WTC11 (cell line): ENCODE results near the gene AFF3. TPM values are rescaled to one million over a fixed set of nuclear protein-coding genes. Genes with fewer than 3 reads are reported as not detected.

ENCODE experiments used
- ATAC-seq: fragments of 200-7000 bp; cut with Tn5 transposase; 2 replicates; pipeline ENCODE4 v1.10.0; 2021; ENCODE audit warnings: mild to moderate bottlenecking, moderate library complexity
- CTCF ChIA-PET: fragments of 300-600 bp; sonication (Branson Sonifier 250); formaldehyde crosslinking; loops from one replicate; lab custom pipeline; 2021; ENCODE audit warnings: antibody characterized with exemption; lab: Charles Lee
- POLR2A ChIA-PET: fragments of 350-600 bp; sonication (Branson Sonifier 250); formaldehyde crosslinking; loops from one replicate; lab custom pipeline; 2021; ENCODE audit warnings: antibody characterized with exemption; lab: Charles Lee
- DNase-seq: peaks from one replicate; pipeline ENCODE4 v3.0.0; 2021; ENCODE audit warnings: low spot score
- H3K27ac Mint-ChIP-seq: 2 replicates; pipeline ENCODE4 v1.8.0; 2021; ENCODE audit warnings: mixed read lengths
- H3K27me3 Mint-ChIP-seq: 2 replicates; pipeline ENCODE4 v1.8.0; 2021; ENCODE audit warnings: low read depth, mild to moderate bottlenecking, moderate library complexity, mixed read lengths
- H3K36me3 Mint-ChIP-seq: 2 replicates; pipeline ENCODE4 v1.8.0; 2021; ENCODE audit warnings: mixed read lengths
- H3K4me1 Mint-ChIP-seq: 2 replicates; pipeline ENCODE4 v1.8.0; 2022; ENCODE audit warnings: mixed read lengths
- H3K4me3 Mint-ChIP-seq: 2 replicates; pipeline ENCODE4 v1.8.0; 2021; ENCODE audit warnings: mild to moderate bottlenecking, moderate library complexity, mixed read lengths
- H3K9me3 Mint-ChIP-seq: 2 replicates; pipeline ENCODE4 v1.8.0; 2021; ENCODE audit warnings: mixed read lengths
- ATF1 ChIP-seq: sonication (generic); formaldehyde crosslinking; IDR thresholded peaks from 2 replicates; pipeline ENCODE4 v1.8.1; 2023; ENCODE audit warnings: mild to moderate bottlenecking, moderate library complexity, missing genetic modification reagents
- ATF6 ChIP-seq: sonication (generic); formaldehyde crosslinking; IDR thresholded peaks from 2 replicates; pipeline ENCODE4 v1.8.1; 2023; ENCODE audit warnings: mild to moderate bottlenecking, missing genetic modification reagents
- CREM ChIP-seq: sonication (generic); formaldehyde crosslinking; IDR thresholded peaks from 2 replicates; pipeline ENCODE4 v1.8.1; 2022; ENCODE audit warnings: mild to moderate bottlenecking, missing genetic modification reagents, moderate library complexity
- CTCF ChIP-seq: fragments of 200-600 bp; IDR thresholded peaks from 2 replicates; pipeline ENCODE4 v1.8.0; 2022; ENCODE audit warnings: antibody characterized with exemption
- ETV6 ChIP-seq: sonication (generic); formaldehyde crosslinking; IDR thresholded peaks from 2 replicates; pipeline ENCODE4 v1.8.1; 2022; ENCODE audit warnings: mild to moderate bottlenecking, missing genetic modification reagents
- GABPB1 ChIP-seq: sonication (generic); formaldehyde crosslinking; IDR thresholded peaks from 2 replicates; pipeline ENCODE4 v1.8.1; 2023; ENCODE audit warnings: mild to moderate bottlenecking, missing genetic modification reagents
- HMGA2 ChIP-seq: fragments of 250-450 bp; sonication (Bioruptor Pico); IDR thresholded peaks from 2 replicates; pipeline ENCODE4 v1.4.0; 2021; ENCODE audit warnings: mild to moderate bottlenecking, moderate library complexity
- JUN ChIP-seq: sonication (generic); formaldehyde crosslinking; IDR thresholded peaks from 2 replicates; pipeline ENCODE4 v1.8.0; 2023; ENCODE audit warnings: mild to moderate bottlenecking, missing genetic modification reagents
- NFE2L1 ChIP-seq: sonication (generic); formaldehyde crosslinking; IDR thresholded peaks from 2 replicates; pipeline ENCODE4 v1.8.1; 2023; ENCODE audit warnings: missing genetic modification reagents
- NFYB ChIP-seq: sonication (generic); formaldehyde crosslinking; conservative IDR thresholded peaks from 2 replicates; pipeline ENCODE4 v1.8.0; 2022; ENCODE audit warnings: low read depth, missing genetic modification reagents
- RORB ChIP-seq: fragments of 250-450 bp; sonication (Bioruptor Pico); IDR thresholded peaks from 2 replicates; pipeline ENCODE4 v1.9.0; 2021; ENCODE audit warnings: mild to moderate bottlenecking
- SP1 ChIP-seq: sonication (generic); formaldehyde crosslinking; conservative IDR thresholded peaks from 2 replicates; pipeline ENCODE4 v1.8.1; 2022; ENCODE audit warnings: missing genetic modification reagents
- TCF7 ChIP-seq: sonication (generic); formaldehyde crosslinking; IDR thresholded peaks from 2 replicates; pipeline ENCODE4 v1.8.0; 2022; ENCODE audit warnings: mild to moderate bottlenecking, low read depth, missing genetic modification reagents, moderate library complexity
- USF1 ChIP-seq: sonication (generic); formaldehyde crosslinking; IDR thresholded peaks from 2 replicates; pipeline ENCODE4 v1.8.0; 2022; ENCODE audit warnings: mild to moderate bottlenecking, missing genetic modification reagents
- ZNF138 ChIP-seq: sonication (generic); formaldehyde crosslinking; conservative IDR thresholded peaks from 2 replicates; pipeline ENCODE4 v1.8.1; 2022; ENCODE audit warnings: mild to moderate bottlenecking, moderate library complexity, missing genetic modification reagents
- ZNF396 ChIP-seq: fragments of 250-450 bp; sonication (Bioruptor Pico); IDR thresholded peaks from 2 replicates; pipeline ENCODE4 v1.8.0; 2021; ENCODE audit warnings: mild to moderate bottlenecking, moderate library complexity, borderline replicate concordance
- total RNA-seq: library from RNA; stranded (reverse); gene quantifications from 3 replicates; pipeline ENCODE4 v1.2.3, GENCODE V29; 2021
- TF ChIP-seq, protein P1 (sequence below): fragments of 250-450 bp; sonication (Bioruptor Pico); IDR thresholded peaks from 2 replicates; pipeline ENCODE4 v1.9.0; 2021; ENCODE audit warnings: mild to moderate bottlenecking, borderline replicate concordance
- TF ChIP-seq, protein P2 (sequence below): fragments of 250-450 bp; sonication (Bioruptor Pico); conservative IDR thresholded peaks from 2 replicates; pipeline ENCODE4 v1.9.0; 2021; ENCODE audit warnings: mild to moderate bottlenecking
- TF ChIP-seq, protein P3 (sequence below): sonication (generic); formaldehyde crosslinking; IDR thresholded peaks from 2 replicates; pipeline ENCODE4 v1.8.1; 2023; ENCODE audit warnings: mild to moderate bottlenecking, missing genetic modification reagents, moderate library complexity
- TF ChIP-seq, protein P4 (sequence below): sonication (generic); formaldehyde crosslinking; IDR thresholded peaks from 2 replicates; pipeline ENCODE4 v1.8.0; 2022; ENCODE audit warnings: missing genetic modification reagents

Gene AFF3
- total RNA-seq, 1 experiment from 2014 or later = 1.2 TPM

DNA sequence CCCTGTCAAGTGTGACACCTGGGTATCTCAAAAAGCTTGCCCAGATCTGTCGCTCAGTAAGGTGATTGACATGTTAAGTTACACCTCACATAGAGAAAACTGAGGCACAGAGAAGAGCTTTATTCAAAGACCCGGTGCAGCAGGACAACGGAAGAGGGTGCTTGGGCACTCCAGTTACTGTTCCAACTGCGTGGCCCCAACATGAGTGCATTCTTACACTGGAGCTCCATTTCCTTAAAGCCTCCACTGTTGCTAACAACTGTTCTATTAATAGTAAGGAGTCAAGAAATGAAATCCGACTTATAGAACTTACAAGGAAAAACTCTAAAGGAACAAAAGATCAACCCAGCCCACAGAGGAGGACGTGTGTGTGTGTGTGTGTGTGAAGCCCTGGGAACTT, 597.8 kb downstream of the AFF3 start:
- no peak for TF ChIP-seq RORB (CRISPR knock-in tag)
- TF ChIP-seq CTCF = no peak
- TF ChIP-seq ETV6 (CRISPR knock-in tag) = no peak
- TF ChIP-seq, protein P1, sequence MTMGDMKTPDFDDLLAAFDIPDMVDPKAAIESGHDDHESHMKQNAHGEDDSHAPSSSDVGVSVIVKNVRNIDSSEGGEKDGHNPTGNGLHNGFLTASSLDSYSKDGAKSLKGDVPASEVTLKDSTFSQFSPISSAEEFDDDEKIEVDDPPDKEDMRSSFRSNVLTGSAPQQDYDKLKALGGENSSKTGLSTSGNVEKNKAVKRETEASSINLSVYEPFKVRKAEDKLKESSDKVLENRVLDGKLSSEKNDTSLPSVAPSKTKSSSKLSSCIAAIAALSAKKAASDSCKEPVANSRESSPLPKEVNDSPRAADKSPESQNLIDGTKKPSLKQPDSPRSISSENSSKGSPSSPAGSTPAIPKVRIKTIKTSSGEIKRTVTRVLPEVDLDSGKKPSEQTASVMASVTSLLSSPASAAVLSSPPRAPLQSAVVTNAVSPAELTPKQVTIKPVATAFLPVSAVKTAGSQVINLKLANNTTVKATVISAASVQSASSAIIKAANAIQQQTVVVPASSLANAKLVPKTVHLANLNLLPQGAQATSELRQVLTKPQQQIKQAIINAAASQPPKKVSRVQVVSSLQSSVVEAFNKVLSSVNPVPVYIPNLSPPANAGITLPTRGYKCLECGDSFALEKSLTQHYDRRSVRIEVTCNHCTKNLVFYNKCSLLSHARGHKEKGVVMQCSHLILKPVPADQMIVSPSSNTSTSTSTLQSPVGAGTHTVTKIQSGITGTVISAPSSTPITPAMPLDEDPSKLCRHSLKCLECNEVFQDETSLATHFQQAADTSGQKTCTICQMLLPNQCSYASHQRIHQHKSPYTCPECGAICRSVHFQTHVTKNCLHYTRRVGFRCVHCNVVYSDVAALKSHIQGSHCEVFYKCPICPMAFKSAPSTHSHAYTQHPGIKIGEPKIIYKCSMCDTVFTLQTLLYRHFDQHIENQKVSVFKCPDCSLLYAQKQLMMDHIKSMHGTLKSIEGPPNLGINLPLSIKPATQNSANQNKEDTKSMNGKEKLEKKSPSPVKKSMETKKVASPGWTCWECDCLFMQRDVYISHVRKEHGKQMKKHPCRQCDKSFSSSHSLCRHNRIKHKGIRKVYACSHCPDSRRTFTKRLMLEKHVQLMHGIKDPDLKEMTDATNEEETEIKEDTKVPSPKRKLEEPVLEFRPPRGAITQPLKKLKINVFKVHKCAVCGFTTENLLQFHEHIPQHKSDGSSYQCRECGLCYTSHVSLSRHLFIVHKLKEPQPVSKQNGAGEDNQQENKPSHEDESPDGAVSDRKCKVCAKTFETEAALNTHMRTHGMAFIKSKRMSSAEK (CRISPR knock-in tag) = no peak
- no peak for TF ChIP-seq ZNF138 (CRISPR knock-in tag)
- no peak for TF ChIP-seq ATF1
- no peak for TF ChIP-seq CREM
- no peak for TF ChIP-seq USF1 (CRISPR knock-in tag)
- TF ChIP-seq, protein P2, sequence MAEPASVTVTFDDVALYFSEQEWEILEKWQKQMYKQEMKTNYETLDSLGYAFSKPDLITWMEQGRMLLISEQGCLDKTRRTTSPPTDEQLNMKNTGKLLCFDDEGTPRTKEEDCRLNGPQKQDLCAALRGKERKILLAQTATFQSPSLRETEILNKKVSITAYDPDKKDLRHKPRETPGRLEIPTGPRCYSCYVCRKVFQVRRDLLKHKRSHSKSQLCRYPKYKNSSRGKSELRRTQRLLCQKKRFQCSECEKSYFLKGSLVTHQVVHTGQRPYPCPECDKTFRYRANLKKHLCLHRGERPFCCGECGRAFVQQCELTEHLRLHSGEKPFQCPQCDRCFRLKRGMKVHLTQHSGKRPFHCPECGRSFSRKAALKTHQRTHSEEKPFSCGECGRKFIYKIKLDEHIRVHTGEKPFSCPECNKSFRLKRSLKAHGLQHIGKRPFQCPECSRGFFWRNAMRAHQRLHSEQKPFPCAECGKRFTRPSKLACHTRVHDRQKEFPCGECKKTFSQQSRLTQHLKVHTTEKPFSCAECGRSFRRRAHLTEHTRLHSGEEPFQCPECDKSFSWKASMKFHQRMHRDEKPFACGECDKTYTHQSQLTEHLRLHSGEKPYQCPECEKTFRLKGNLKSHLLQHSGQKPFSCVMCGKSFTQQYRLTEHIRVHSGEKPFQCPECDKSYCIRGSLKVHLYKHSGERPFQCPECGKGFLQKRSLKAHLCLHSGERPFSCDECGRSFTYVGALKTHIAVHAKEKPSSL = no peak
- no peak for TF ChIP-seq TCF7 (CRISPR knock-in tag)
- no peak for TF ChIP-seq SP1 (CRISPR knock-in tag)
- TF ChIP-seq JUN (CRISPR knock-in tag) = no peak
- no peak for TF ChIP-seq GABPB1 (CRISPR knock-in tag)
- TF ChIP-seq ZNF396 (CRISPR knock-in tag) = no peak
- TF ChIP-seq NFE2L1 (CRISPR knock-in tag) = no peak
- TF ChIP-seq, protein P3, sequence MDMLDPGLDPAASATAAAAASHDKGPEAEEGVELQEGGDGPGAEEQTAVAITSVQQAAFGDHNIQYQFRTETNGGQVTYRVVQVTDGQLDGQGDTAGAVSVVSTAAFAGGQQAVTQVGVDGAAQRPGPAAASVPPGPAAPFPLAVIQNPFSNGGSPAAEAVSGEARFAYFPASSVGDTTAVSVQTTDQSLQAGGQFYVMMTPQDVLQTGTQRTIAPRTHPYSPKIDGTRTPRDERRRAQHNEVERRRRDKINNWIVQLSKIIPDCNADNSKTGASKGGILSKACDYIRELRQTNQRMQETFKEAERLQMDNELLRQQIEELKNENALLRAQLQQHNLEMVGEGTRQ (CRISPR knock-in tag) = no peak
- TF ChIP-seq, protein P4, sequence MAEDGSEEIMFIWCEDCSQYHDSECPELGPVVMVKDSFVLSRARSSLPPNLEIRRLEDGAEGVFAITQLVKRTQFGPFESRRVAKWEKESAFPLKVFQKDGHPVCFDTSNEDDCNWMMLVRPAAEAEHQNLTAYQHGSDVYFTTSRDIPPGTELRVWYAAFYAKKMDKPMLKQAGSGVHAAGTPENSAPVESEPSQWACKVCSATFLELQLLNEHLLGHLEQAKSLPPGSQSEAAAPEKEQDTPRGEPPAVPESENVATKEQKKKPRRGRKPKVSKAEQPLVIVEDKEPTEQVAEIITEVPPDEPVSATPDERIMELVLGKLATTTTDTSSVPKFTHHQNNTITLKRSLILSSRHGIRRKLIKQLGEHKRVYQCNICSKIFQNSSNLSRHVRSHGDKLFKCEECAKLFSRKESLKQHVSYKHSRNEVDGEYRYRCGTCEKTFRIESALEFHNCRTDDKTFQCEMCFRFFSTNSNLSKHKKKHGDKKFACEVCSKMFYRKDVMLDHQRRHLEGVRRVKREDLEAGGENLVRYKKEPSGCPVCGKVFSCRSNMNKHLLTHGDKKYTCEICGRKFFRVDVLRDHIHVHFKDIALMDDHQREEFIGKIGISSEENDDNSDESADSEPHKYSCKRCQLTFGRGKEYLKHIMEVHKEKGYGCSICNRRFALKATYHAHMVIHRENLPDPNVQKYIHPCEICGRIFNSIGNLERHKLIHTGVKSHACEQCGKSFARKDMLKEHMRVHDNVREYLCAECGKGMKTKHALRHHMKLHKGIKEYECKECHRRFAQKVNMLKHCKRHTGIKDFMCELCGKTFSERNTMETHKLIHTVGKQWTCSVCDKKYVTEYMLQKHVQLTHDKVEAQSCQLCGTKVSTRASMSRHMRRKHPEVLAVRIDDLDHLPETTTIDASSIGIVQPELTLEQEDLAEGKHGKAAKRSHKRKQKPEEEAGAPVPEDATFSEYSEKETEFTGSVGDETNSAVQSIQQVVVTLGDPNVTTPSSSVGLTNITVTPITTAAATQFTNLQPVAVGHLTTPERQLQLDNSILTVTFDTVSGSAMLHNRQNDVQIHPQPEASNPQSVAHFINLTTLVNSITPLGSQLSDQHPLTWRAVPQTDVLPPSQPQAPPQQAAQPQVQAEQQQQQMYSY (CRISPR knock-in tag) = no peak
- TF ChIP-seq HMGA2 (CRISPR knock-in tag) = no peak
- TF ChIP-seq NFYB (CRISPR knock-in tag) = no peak
- no peak for TF ChIP-seq ATF6 (CRISPR knock-in tag)
- Mint-ChIP-seq H3K36me3 (no peaks in the 10 kb centered on the region), H3K4me3 (no peak overlapping the region), H3K9me3 (no peaks in the 10 kb centered on the region), H3K27me3 (no peaks in the 10 kb centered on the region), H3K4me1 (peaks cover 8% of the 10 kb centered on the region), H3K27ac (no peak overlapping the region)
- DNase-seq (no peak), ATAC-seq (no peak)
- ChIA-PET POLR2A (no interaction called here), CTCF (interaction anchor here (1.1 kb wide), 1 partner anchor 15 kb away, joined by 3 read pairs; no protein-coding TSS in a partner anchor)
